Mucosa of descending colon (tissue), 3 donors: ENCODE measurements around the gene NCOA4. TPM values are rescaled to one million over a fixed set of nuclear protein-coding genes. Genes with fewer than 3 reads are reported as not detected.
"Not testable (repeated sequence)": the region's sequence is repeated elsewhere in the genome, so short reads cannot be mapped to it uniquely, and the experiment has no call there.

ENCODE experiments used
- ATAC-seq: fragments of 200-7000 bp; cut with Tn5 transposase; one replicate; pipeline ENCODE4 v1.9.1; 2020; ENCODE audit warnings: mild to moderate bottlenecking, moderate library complexity
- DNase-seq, 3 donors: peaks; one replicate each; pipeline ENCODE4 v3.0.0-alpha.2; 2020
- H3K36me3 ChIP-seq: fragments of 200-600 bp; one replicate; pipeline ENCODE4 v1.8.0; 2021; ENCODE audit warnings: low read depth, mild to moderate bottlenecking
- H3K4me1 ChIP-seq: fragments of 200-600 bp; one replicate; pipeline ENCODE4 v1.8.0; 2021; ENCODE audit warnings: low read depth, mild to moderate bottlenecking
- H3K4me3 ChIP-seq: fragments of 200-600 bp; one replicate; pipeline ENCODE4 v1.8.0; 2021; ENCODE audit warnings: mild to moderate bottlenecking
- H3K9me3 ChIP-seq: fragments of 200-600 bp; one replicate; pipeline ENCODE4 v1.8.0; 2021; ENCODE audit warnings: mild to moderate bottlenecking
- intact Hi-C, 2 donors: fragments of 100-400 bp; cut with DNase I in 1 of 2; cut with micrococcal nuclease in 1 of 2; formaldehyde crosslinking; loops; one replicate each; pipeline versions ENCODE4 v1.11.0 to v1.11.1; 2022; cut with DNase I, micrococcal nuclease
- total RNA-seq, 3 donors: library from RNA; stranded (reverse); fragmentation: NEBNext Ultra II Directional in 2 of 3; extraction: Animal tissue kit (Norgen Biotek cat#: 25700) in 2 of 3; gene quantifications; one replicate each; pipeline versions ENCODE4 v1.2.1 to v1.2.4, GENCODE V29; 2021 to 2023
- TF ChIP-seq, protein P1 (sequence below): fragments of 200-600 bp; IDR thresholded peaks from one replicate; pipeline ENCODE4 v1.8.0; 2022; ENCODE audit warnings: antibody characterized with exemption, mild to moderate bottlenecking
- donor health status: DM: no; HTN: no; CAD: no; lungs with moderate emphysema.
- donor health status: DM: no; HTN: no; CAD: no.
- donor health status: DM: no; HTN: yes; CAD: no.

Gene NCOA4
- total RNA-seq, 3 donors from 2014 or later: 183 to 206 (median 193) TPM

- no peak for ATAC-seq
- no peaks in the 10 kb centered on the region for H3K4me1 ChIP-seq
- peaks cover 8% of the 10 kb centered on the region for H3K9me3 ChIP-seq
- intact Hi-C loops: no loop called here
- H3K4me3 ChIP-seq: no peak overlapping the region
- no peaks in the 10 kb centered on the region for H3K36me3 ChIP-seq
- DNase-seq: no peak
- TF ChIP-seq, protein P1, sequence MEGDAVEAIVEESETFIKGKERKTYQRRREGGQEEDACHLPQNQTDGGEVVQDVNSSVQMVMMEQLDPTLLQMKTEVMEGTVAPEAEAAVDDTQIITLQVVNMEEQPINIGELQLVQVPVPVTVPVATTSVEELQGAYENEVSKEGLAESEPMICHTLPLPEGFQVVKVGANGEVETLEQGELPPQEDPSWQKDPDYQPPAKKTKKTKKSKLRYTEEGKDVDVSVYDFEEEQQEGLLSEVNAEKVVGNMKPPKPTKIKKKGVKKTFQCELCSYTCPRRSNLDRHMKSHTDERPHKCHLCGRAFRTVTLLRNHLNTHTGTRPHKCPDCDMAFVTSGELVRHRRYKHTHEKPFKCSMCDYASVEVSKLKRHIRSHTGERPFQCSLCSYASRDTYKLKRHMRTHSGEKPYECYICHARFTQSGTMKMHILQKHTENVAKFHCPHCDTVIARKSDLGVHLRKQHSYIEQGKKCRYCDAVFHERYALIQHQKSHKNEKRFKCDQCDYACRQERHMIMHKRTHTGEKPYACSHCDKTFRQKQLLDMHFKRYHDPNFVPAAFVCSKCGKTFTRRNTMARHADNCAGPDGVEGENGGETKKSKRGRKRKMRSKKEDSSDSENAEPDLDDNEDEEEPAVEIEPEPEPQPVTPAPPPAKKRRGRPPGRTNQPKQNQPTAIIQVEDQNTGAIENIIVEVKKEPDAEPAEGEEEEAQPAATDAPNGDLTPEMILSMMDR: no peak
Measured at GRCh38 chr10:46055771-46056170, 25.3 kb upstream of the NCOA4 start.

DNA sequence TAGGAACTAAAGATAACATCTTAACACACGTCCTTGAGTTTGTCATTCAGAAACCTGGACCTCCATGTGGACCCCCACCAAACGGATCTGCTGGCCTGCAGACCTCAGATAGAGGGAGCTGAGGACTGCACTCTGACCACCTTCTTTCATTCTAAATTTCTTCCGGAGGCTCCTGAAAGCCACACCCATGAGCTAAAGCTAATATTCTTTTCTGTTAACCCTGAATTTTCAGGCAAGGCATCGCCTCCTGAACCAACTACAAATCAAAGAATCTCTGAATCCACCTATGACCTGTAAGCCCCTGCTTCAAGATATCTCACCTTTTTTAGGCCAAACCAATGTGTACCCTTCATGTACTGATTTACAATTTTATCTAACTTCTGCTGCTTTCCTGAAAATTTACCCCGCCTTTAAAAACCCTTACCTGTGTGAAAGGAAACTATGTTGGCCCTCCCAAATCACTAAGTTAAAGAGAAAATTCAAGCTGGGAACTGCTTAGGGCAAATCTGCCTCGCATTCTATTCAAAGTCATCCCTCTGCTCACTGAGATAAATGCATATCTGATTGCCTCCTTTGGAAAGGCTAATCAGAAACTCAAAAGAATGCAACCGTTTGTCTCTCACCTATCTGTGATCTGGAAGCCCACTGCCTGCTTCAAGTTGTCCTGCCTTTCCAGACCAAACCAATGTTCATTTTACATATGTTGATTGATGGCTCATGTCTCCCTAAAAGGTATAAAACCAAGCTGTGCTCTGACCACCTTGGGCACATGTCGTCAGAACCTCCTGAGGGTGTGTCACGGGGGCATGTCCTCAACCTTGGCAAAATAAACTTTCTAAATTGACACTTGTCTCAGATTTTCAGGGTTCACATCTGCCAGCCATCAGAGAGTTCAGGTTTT, 23.4 kb upstream of the NCOA4 start:
- TF ChIP-seq, protein P1: no peak
- Histone ChIP-seq H3K4me1 (no peaks in the 10 kb centered on the region), H3K9me3 (peaks cover 8% of the 10 kb centered on the region), H3K36me3 (no peaks in the 10 kb centered on the region), H3K4me3 (no peak overlapping the region)
- ATAC-seq: no peak
- intact Hi-C loops: no loop called here
- DNase-seq: no peak

- intact Hi-C loops: no loop called here
- TF ChIP-seq, protein P1: no peak
- ATAC-seq (no peak), DNase-seq (no peak)
- Histone ChIP-seq H3K4me3 (no peak overlapping the region), H3K9me3 (peaks cover 8% of the 10 kb centered on the region), H3K36me3 (no peaks in the 10 kb centered on the region), H3K4me1 (no peaks in the 10 kb centered on the region)
Measured at GRCh38 chr10:46052791-46053375, 22.5 kb upstream of the NCOA4 start.

DNA sequence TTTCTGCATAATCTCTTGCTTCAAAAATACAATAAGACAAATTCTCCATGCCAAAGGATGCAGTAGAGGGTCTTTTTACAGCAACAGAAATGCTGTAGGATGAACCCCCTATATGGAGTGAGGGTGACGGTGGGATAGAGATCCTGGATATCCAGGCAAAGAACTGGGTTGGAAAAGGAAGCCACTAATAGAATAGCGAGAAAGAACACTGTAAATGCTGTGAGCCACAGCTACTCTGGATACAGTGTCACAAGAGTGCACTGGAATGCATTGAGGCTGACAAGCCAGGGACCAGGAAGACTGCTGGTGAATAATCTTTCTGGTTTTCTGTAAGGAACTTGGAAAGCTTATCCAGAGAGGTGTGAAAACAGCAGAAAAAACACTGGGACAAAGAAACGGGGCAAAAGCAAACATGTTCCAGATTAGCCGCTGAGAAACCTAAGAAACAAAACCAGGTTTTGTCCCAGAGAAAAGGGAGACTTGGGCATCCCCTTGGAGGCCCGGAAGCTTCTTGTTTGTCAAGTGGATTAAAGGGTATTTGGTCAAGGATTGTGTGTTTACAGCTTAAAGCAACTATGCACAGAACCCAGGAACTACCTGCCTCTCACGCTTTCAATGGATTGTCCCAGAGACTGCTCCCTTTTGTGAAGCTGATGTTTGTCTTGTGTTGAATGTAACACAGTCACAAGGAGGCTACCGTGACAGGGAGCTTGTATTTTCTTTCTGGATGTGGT, 21.8 kb upstream of the NCOA4 start:
- ATAC-seq (no peak), DNase-seq (no peak)
- Histone ChIP-seq H3K9me3 (peaks cover 6% of the 10 kb centered on the region), H3K36me3 (no peaks in the 10 kb centered on the region), H3K4me1 (no peaks in the 10 kb centered on the region), H3K4me3 (no peak overlapping the region)
- intact Hi-C loops: no loop called here
- TF ChIP-seq, protein P1: no peak

GRCh38 chr10:46050941-46051623, 20.7 kb upstream of the NCOA4 start:
- no peak overlapping the region for H3K4me3 ChIP-seq
- intact Hi-C loops: no loop called here
- ATAC-seq: peak; percentile 28
- no peak for DNase-seq
- no peaks in the 10 kb centered on the region for H3K4me1 ChIP-seq
- H3K36me3 ChIP-seq: no peaks in the 10 kb centered on the region
- H3K9me3 ChIP-seq: no peaks in the 10 kb centered on the region
- TF ChIP-seq, protein P1: no peak

DNA sequence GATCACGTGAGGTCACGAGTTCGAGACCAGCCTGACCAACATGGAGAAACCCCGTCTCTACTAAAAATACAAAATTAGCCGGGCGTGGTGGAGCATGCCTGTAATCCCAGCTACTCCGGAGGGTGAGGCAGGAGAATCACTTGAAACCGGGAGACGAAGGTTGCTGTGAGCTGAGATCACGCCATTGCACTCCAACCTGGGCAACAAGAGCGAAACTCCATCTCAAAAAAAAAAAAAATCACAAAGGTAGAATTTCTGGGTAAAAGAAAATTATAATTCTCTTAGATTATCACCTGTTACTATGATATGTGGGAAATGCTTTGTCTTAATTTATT, 19.0 kb upstream of the NCOA4 start:
- H3K36me3 ChIP-seq, H3K4me3 ChIP-seq, H3K9me3 ChIP-seq, DNase-seq, H3K4me1 ChIP-seq, ATAC-seq, intact Hi-C loops: not testable (repeated sequence)
